ENCODE data around the gene FGF10.

DNA sequence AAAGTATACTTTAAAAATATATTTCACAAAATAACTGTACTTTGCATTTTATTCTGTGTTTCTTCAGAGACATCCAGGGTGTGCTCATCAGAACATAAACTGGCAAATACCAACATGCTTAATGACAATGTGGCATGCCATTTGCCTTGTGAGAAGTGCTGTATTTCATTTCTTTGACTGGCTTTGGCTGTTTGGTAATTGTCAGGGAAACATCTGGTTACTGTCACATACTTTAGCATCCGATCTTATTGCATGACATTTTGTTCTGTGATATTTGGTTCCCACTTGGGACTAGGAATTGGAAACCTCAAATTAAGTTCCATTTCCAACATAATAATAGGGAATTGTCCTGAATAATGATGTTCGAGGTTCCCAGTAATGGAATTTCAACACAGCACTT is 96.5 kb downstream of the FGF10 start:
- TF ChIP-seq, protein P1, sequence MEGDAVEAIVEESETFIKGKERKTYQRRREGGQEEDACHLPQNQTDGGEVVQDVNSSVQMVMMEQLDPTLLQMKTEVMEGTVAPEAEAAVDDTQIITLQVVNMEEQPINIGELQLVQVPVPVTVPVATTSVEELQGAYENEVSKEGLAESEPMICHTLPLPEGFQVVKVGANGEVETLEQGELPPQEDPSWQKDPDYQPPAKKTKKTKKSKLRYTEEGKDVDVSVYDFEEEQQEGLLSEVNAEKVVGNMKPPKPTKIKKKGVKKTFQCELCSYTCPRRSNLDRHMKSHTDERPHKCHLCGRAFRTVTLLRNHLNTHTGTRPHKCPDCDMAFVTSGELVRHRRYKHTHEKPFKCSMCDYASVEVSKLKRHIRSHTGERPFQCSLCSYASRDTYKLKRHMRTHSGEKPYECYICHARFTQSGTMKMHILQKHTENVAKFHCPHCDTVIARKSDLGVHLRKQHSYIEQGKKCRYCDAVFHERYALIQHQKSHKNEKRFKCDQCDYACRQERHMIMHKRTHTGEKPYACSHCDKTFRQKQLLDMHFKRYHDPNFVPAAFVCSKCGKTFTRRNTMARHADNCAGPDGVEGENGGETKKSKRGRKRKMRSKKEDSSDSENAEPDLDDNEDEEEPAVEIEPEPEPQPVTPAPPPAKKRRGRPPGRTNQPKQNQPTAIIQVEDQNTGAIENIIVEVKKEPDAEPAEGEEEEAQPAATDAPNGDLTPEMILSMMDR (conservative IDR thresholded peaks at IDR 0.05 in 1 of 2, IDR thresholded peaks at IDR 0.05 in 1 of 2; ENCODE audit: low read depth in 1 of 2, low read length in 2 of 2): no peak
- TF ChIP-seq EZH2 (IDR thresholded peaks at IDR 0.05; ENCODE audit: low read length, missing control alignments): no peak

Data from fibroblast of lung (primary cell).